Osteoblast (primary cell): Measurements from ENCODE around the gene ARHGEF17. TPM values are rescaled to one million over a fixed set of nuclear protein-coding genes. Genes with fewer than 3 reads are reported as not detected.

Experiments used
- DNase-seq: peaks from one replicate; pipeline ENCODE4 v3.0.0; 2011; ENCODE audit warnings: low spot score, mixed read lengths; ENCODE audit not compliant: insufficient read length; ENCODE audit errors: missing footprints
- H2AFZ ChIP-seq: 2 replicates; pipeline ENCODE4 v1.6.0; 2011; ENCODE audit warnings: mild to moderate bottlenecking, low read length
- H3K27ac ChIP-seq: 2 replicates; pipeline ENCODE4 v1.5.1; 2011; ENCODE audit warnings: mild to moderate bottlenecking, low read depth, low read length, moderate library complexity
- H3K27me3 ChIP-seq: 2 replicates; pipeline ENCODE4 v1.6.0; 2012; ENCODE audit warnings: mild to moderate bottlenecking, control low read depth, inconsistent platforms, low read length, moderate library complexity; ENCODE audit not compliant: insufficient read depth
- H3K36me3 ChIP-seq: 2 replicates; pipeline ENCODE4 v1.5.1; 2011; ENCODE audit warnings: mild to moderate bottlenecking, low read length, control low read depth, moderate library complexity; ENCODE audit not compliant: insufficient read depth
- H3K4me1 ChIP-seq: 2 replicates; pipeline ENCODE4 v1.5.1; 2011; ENCODE audit warnings: mild to moderate bottlenecking, low read length, control low read depth, moderate library complexity; ENCODE audit not compliant: insufficient read depth
- H3K4me2 ChIP-seq: 2 replicates; pipeline ENCODE4 v1.6.0; 2011; ENCODE audit warnings: mild to moderate bottlenecking, low read length; ENCODE audit not compliant: insufficient read depth
- H3K4me3 ChIP-seq: fragments of 200-600 bp; sonication (generic); 3 replicates; pipeline ENCODE4 v1.5.1; 2012; ENCODE audit warnings: mild to moderate bottlenecking, low read length, inconsistent platforms; ENCODE audit not compliant: insufficient read depth
- H3K79me2 ChIP-seq: 2 replicates; pipeline ENCODE4 v1.6.0; 2012; ENCODE audit warnings: mild to moderate bottlenecking, low read length, control low read depth, inconsistent platforms; ENCODE audit not compliant: insufficient read depth
- H3K9me3 ChIP-seq: 2 replicates; pipeline ENCODE4 v1.5.1; 2011; ENCODE audit warnings: low read depth, low read length, control low read depth
- H4K20me1 ChIP-seq: 2 replicates; pipeline ENCODE4 v1.6.0; 2012; ENCODE audit warnings: mild to moderate bottlenecking, low read length, control low read depth; ENCODE audit not compliant: insufficient read depth
- total RNA-seq: library from RNA; depleted of rRNA; stranded (reverse); fragments of >200 nt; gene quantifications from 2 replicates; pipeline ENCODE4 v1.2.3, GENCODE V29; 2012
- TF ChIP-seq, protein P1 (sequence below): IDR thresholded peaks from 2 replicates; pipeline ENCODE4 v1.5.1; 2011; ENCODE audit warnings: mild to moderate bottlenecking, low read depth, low read length, moderate library complexity; ENCODE audit errors: extremely low read depth

The ARHGEF17 gene
- total RNA-seq, 1 donor, result 67.0 TPM

DNA sequence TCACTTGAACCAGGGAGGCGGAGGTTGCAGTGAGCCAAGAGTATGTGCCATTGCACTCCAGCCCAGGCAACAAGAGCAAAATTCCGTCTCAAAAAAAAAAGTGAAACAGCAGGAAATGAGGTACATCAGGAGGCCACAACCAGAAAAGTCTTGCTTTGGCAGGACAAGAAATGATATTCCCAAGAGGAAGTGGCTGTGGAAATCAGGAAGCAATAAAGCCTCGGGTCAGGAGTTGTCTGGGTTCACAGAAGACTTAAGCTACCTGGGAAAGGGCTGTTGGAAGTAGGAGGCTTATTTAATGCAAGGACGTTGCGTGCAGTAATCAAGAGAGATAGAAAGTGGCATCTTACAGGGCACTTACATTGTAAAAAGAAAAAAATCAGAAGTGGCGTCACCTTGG, 58.9 kb downstream of the ARHGEF17 start:
- Histone ChIP-seq H3K27me3 (no peaks in the 10 kb centered on the region), H3K9me3 (no peaks in the 10 kb centered on the region), H3K4me2 (no peak overlapping the region), H3K36me3 (peaks cover 68% of the 10 kb centered on the region), H3K79me2 (peaks cover 3% of the 10 kb centered on the region), H4K20me1 (peaks cover 3% of the 10 kb centered on the region), H3K4me3 (no peak overlapping the region), H2AFZ (no peak overlapping the region), H3K4me1 (no peaks in the 10 kb centered on the region), H3K27ac (no peak overlapping the region)
- TF ChIP-seq, protein P1, sequence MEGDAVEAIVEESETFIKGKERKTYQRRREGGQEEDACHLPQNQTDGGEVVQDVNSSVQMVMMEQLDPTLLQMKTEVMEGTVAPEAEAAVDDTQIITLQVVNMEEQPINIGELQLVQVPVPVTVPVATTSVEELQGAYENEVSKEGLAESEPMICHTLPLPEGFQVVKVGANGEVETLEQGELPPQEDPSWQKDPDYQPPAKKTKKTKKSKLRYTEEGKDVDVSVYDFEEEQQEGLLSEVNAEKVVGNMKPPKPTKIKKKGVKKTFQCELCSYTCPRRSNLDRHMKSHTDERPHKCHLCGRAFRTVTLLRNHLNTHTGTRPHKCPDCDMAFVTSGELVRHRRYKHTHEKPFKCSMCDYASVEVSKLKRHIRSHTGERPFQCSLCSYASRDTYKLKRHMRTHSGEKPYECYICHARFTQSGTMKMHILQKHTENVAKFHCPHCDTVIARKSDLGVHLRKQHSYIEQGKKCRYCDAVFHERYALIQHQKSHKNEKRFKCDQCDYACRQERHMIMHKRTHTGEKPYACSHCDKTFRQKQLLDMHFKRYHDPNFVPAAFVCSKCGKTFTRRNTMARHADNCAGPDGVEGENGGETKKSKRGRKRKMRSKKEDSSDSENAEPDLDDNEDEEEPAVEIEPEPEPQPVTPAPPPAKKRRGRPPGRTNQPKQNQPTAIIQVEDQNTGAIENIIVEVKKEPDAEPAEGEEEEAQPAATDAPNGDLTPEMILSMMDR, result no peak
- DNase-seq, result no peak

DNA sequence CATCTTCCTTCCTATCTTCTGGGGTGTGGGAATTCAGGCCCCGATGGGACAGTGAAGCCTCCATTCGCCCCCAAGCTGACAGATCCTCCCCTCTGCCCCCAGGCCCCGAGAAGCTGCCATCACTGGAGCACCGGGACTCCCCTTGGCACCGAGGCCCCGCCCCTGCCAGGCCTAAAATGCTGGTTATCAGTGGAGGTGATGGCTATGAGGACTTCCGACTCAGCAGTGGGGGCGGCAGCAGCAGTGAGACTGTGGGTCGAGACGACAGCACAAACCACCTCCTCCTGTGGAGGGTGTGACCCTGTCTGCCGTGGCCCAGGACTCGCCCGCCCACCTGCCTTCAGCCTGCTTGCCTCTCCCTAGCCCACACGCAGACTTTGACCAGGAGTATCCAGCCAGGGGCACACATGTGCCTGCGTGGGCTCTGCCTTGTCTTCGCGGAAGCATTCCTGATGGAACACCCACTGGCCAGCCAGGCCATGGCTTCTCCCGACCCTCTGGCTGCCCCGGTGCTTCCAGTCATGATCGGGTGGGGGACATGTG, 59.5 kb downstream of the ARHGEF17 start:
- H3K27me3 ChIP-seq, result no peaks in the 10 kb centered on the region
- peaks cover 3% of the 10 kb centered on the region for H3K79me2 ChIP-seq
- H3K4me3 ChIP-seq, result no peak overlapping the region
- TF ChIP-seq, protein P1, result no peak
- H3K36me3 ChIP-seq, result peaks cover 62% of the 10 kb centered on the region
- H3K27ac ChIP-seq, result no peak overlapping the region
- no peak overlapping the region for H3K4me2 ChIP-seq
- H4K20me1 ChIP-seq, result peaks cover 3% of the 10 kb centered on the region
- no peak overlapping the region for H2AFZ ChIP-seq
- H3K4me1 ChIP-seq, result peaks cover 5% of the 10 kb centered on the region
- no peaks in the 10 kb centered on the region for H3K9me3 ChIP-seq
- no peak for DNase-seq

GRCh38 chr11:73372375-73372993, 64.4 kb downstream of the ARHGEF17 start:
- Histone ChIP-seq H3K9me3 (no peaks in the 10 kb centered on the region), H3K4me1 (peaks cover 16% of the 10 kb centered on the region), H3K27ac (no peak overlapping the region), H3K4me3 (no peak overlapping the region), H2AFZ (no peak overlapping the region), H3K27me3 (no peaks in the 10 kb centered on the region), H3K4me2 (no peak overlapping the region), H3K36me3 (peaks cover 14% of the 10 kb centered on the region), H4K20me1 (no peaks in the 10 kb centered on the region), H3K79me2 (peaks cover 11% of the 10 kb centered on the region)
- peak; percentile 96 for DNase-seq
- TF ChIP-seq, protein P1, result peak; percentile 50

DNA sequence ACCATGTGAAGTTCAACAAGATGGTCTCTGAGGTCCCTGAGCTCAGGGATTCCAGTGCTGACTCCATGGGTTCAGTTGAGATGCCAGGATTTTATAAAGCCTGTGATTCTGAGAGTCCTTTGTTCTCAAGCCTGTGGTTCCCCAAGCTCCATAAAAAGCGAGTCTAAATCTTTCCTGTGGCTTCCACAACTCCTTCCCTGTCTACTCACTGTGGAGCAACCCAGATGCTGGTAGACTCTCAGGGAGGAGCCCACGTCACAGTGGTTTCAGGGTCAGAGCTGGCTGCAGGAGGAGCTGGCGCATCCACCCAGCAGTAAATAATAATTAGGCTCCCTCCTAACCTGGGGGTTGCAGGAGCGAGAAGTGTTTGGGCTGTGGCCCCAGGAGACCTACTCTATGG, 66.1 kb downstream of the ARHGEF17 start:
- H3K27ac ChIP-seq, result peak overlapping the region; percentile 53

More for the DNA sequence above, 66.1 kb downstream of the ARHGEF17 start:
- H3K79me2 ChIP-seq, result peaks cover 28% of the 10 kb centered on the region
- no peak overlapping the region for H2AFZ ChIP-seq
- no peak overlapping the region for H3K4me2 ChIP-seq
- no peak overlapping the region for H3K4me3 ChIP-seq
- H3K9me3 ChIP-seq, result no peaks in the 10 kb centered on the region
- H3K36me3 ChIP-seq, result peaks cover 2% of the 10 kb centered on the region
- H3K4me1 ChIP-seq, result peaks cover 27% of the 10 kb centered on the region
- TF ChIP-seq, protein P1, result no peak
- no peak for DNase-seq
- peaks cover 8% of the 10 kb centered on the region for H4K20me1 ChIP-seq
- H3K27me3 ChIP-seq, result no peaks in the 10 kb centered on the region
